GM19452 (cell line): Measurements from ENCODE around the gene DCAF6.

Experiments used
- ATAC-seq: cut with Tn5 transposase; IDR thresholded peaks from one replicate; pipeline ENCODE4 v1.9.1; 2021; ENCODE audit not compliant: unreplicated experiment

Gene DCAF6

GRCh38 chr1:167964646-167965045 lies 28.2 kb downstream of the DCAF6 start:
- ATAC-seq = no peak

GRCh38 chr1:167966050-167966449 lies 29.6 kb downstream of the DCAF6 start:
- no peak for ATAC-seq

- no peak for ATAC-seq
Observed at GRCh38 chr1:167968569-167968968, 32.1 kb downstream of the DCAF6 start.

- no peak for ATAC-seq
Observed at GRCh38 chr1:167973832-167974231, 37.3 kb downstream of the DCAF6 start.

GRCh38 chr1:167974698-167975097 lies 38.2 kb downstream of the DCAF6 start:
- ATAC-seq = no peak

- no peak for ATAC-seq
Observed at GRCh38 chr1:167977245-167977644, 40.8 kb downstream of the DCAF6 start.

- no peak for ATAC-seq
Observed at GRCh38 chr1:167981933-167982332, 45.5 kb downstream of the DCAF6 start.

GRCh38 chr1:167983797-167984420 lies 47.4 kb downstream of the DCAF6 start:
- no peak for ATAC-seq

GRCh38 chr1:167984886-167985489 lies 48.5 kb downstream of the DCAF6 start:
- ATAC-seq = no peak

GRCh38 chr1:167987174-167987573 lies 50.7 kb downstream of the DCAF6 start:
- ATAC-seq = no peak

GRCh38 chr1:167991546-167991945 lies 55.1 kb downstream of the DCAF6 start:
- no peak for ATAC-seq

GRCh38 chr1:167993720-167994119 lies 57.2 kb downstream of the DCAF6 start:
- no peak for ATAC-seq

GRCh38 chr1:167994560-167994959 lies 58.1 kb downstream of the DCAF6 start:
- no peak for ATAC-seq

- ATAC-seq = no peak
Observed at GRCh38 chr1:167995038-167995437, 58.6 kb downstream of the DCAF6 start.

- ATAC-seq = no peak
Observed at GRCh38 chr1:167996266-167996665, 59.8 kb downstream of the DCAF6 start.

GRCh38 chr1:167997037-167997575 lies 60.6 kb downstream of the DCAF6 start:
- no peak for ATAC-seq

GRCh38 chr1:167999877-168000276 lies 63.4 kb downstream of the DCAF6 start:
- no peak for ATAC-seq

- ATAC-seq = no peak
Observed at GRCh38 chr1:168000656-168001055, 64.2 kb downstream of the DCAF6 start.

- no peak for ATAC-seq
Observed at GRCh38 chr1:168001213-168001612, 64.7 kb downstream of the DCAF6 start.

GRCh38 chr1:168004531-168004930 lies 68.0 kb downstream of the DCAF6 start:
- no peak for ATAC-seq

- ATAC-seq = no peak
Observed at GRCh38 chr1:168005529-168005928, 69.0 kb downstream of the DCAF6 start.

GRCh38 chr1:168007691-168008090 lies 71.2 kb downstream of the DCAF6 start:
- no peak for ATAC-seq

- no peak for ATAC-seq
Observed at GRCh38 chr1:168008595-168008994, 72.1 kb downstream of the DCAF6 start.
